SH-SY5Y (cell line): ENCODE measurements around the gene KDM4B.

Experiments
- GATA2 ChIP-seq: IDR thresholded peaks from 2 replicates; pipeline ENCODE4 v1.6.1; 2011; ENCODE audit warnings: mild to moderate bottlenecking, low read depth, low read length
- GATA3 ChIP-seq: IDR thresholded peaks from 2 replicates; pipeline ENCODE4 v1.6.1; 2011; ENCODE audit warnings: low read depth, mild to moderate bottlenecking, low read length, moderate library complexity

DNA sequence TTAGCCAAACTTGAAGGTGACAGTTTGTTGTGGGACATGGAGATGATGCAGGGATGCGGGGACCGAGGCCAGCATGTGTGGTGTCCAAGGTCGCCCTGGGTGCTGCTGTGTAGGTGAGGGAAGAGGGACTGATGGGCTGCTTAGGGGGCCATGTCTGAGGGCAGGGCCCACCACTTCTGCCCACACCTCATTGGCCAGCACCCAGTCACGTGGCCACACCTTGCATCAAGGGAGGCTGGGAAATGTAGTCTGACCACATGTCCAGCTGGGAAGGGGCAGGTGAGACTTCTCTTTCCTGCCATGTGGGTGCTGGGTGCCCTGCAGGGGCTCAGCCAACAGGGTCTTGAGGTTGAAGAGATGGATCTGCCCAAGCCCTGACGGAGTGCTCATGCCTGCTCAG lies 88.9 kb downstream of the KDM4B start:
- TF ChIP-seq GATA3 (no peak), GATA2 (no peak)
